HFFc6 (cell line): ENCODE measurements around the gene CHD2. TPM values are rescaled to one million over a fixed set of nuclear protein-coding genes. Genes with fewer than 3 reads are reported as not detected.

ENCODE experiments used
- DNase-seq: peaks from one replicate; pipeline ENCODE4 v3.0.0-alpha.2; 2018
- H3K27ac Mint-ChIP-seq: 2 replicates; pipeline ENCODE4 v1.8.0; 2020; ENCODE audit warnings: mild to moderate bottlenecking, mixed read lengths
- H3K27me3 Mint-ChIP-seq: 2 replicates; pipeline ENCODE4 v1.8.0; 2021; ENCODE audit warnings: mild to moderate bottlenecking, moderate library complexity, mixed read lengths; ENCODE audit not compliant: insufficient read depth
- H3K36me3 Mint-ChIP-seq: 2 replicates; pipeline ENCODE4 v1.8.0; 2021; ENCODE audit warnings: low read depth, mixed read lengths
- H3K4me1 Mint-ChIP-seq: 2 replicates; pipeline ENCODE4 v1.8.0; 2020; ENCODE audit warnings: low read depth, mixed read lengths
- H3K4me3 Mint-ChIP-seq: 2 replicates; pipeline ENCODE4 v1.8.0; 2020; ENCODE audit warnings: mild to moderate bottlenecking, moderate library complexity, mixed read lengths
- H3K9me3 Mint-ChIP-seq: 2 replicates; pipeline ENCODE4 v1.8.0; 2020; ENCODE audit warnings: mild to moderate bottlenecking, mixed read lengths
- CTCF ChIP-seq: fragments of 200-600 bp; sonication (generic); IDR thresholded peaks from 2 replicates; pipeline ENCODE4 v1.5.0; 2021; ENCODE audit warnings: antibody characterized with exemption, mild to moderate bottlenecking
- total RNA-seq, 6 experiments: library from RNA; stranded (reverse); fragmentation: NEBNext Ultra II Directional; extraction: Animal tissue kit (Norgen Biotek cat#: 25700); gene quantifications; 2 replicates in 1 of 6; 3 replicates in 5 of 6; pipeline ENCODE4 v1.2.3, GENCODE V29; 2021

Gene CHD2
- total RNA-seq, 6 experiments from 2014 or later: 47.5 to 65.3 (median 57.2) TPM

GRCh38 chr15:92880796-92881195, 19.3 kb upstream of the CHD2 start:
- Mint-ChIP-seq H3K36me3 (peaks cover 25% of the 10 kb centered on the region), H3K9me3 (no peaks in the 10 kb centered on the region), H3K27ac (peak overlapping the region; percentile 96), H3K4me1 (peaks cover 27% of the 10 kb centered on the region), H3K27me3 (peaks cover 10% of the 10 kb centered on the region), H3K4me3 (no peak overlapping the region)
- DNase-seq: no peak
- no peak for TF ChIP-seq CTCF

- Mint-ChIP-seq H3K27me3 (peaks cover 8% of the 10 kb centered on the region), H3K4me3 (peak overlapping the region; percentile 92), H3K9me3 (no peaks in the 10 kb centered on the region), H3K27ac (peak overlapping the region; percentile 96), H3K36me3 (peaks cover 29% of the 10 kb centered on the region), H3K4me1 (peaks cover 32% of the 10 kb centered on the region)
- no peak for DNase-seq
- no peak for TF ChIP-seq CTCF
These were observed 18.8 kb upstream of the CHD2 start for GRCh38 chr15:92881211-92881754.

GRCh38 chr15:92881802-92882696, 18.1 kb upstream of the CHD2 start:
- peaks cover 40% of the 10 kb centered on the region for H3K4me1 Mint-ChIP-seq

GRCh38 chr15:92882697-92883162, 17.4 kb upstream of the CHD2 start:
- Mint-ChIP-seq H3K9me3 (no peaks in the 10 kb centered on the region), H3K27me3 (peaks cover 6% of the 10 kb centered on the region), H3K4me3 (peak overlapping the region; percentile 95), H3K4me1 (peaks cover 45% of the 10 kb centered on the region), H3K27ac (peak overlapping the region; percentile 96), H3K36me3 (peaks cover 42% of the 10 kb centered on the region)
- TF ChIP-seq CTCF: no peak
- no peak for DNase-seq

More at GRCh38 chr15:92881802-92882696, 18.1 kb upstream of the CHD2 start:
- TF ChIP-seq CTCF: no peak
- peaks cover 6% of the 10 kb centered on the region for H3K27me3 Mint-ChIP-seq
- H3K36me3 Mint-ChIP-seq: peaks cover 36% of the 10 kb centered on the region
- peak overlapping the region; percentile 92 for H3K4me3 Mint-ChIP-seq
- H3K9me3 Mint-ChIP-seq: no peaks in the 10 kb centered on the region
- peak; percentile 99 for DNase-seq
- peak overlapping the region; percentile 96 for H3K27ac Mint-ChIP-seq

GRCh38 chr15:92883163-92883875, 16.8 kb upstream of the CHD2 start:
- Mint-ChIP-seq H3K4me3 (peak overlapping the region; percentile 95), H3K27me3 (peaks cover 8% of the 10 kb centered on the region), H3K36me3 (peaks cover 47% of the 10 kb centered on the region), H3K4me1 (peaks cover 51% of the 10 kb centered on the region), H3K27ac (peak overlapping the region; percentile 96), H3K9me3 (no peaks in the 10 kb centered on the region)
- 0 out of 2 replicates have a peak, but pooled peaks have one; percentile 13 for TF ChIP-seq CTCF
- peak; percentile 38 for DNase-seq
